BE2C (cell line): ENCODE results near the gene LDLRAD4.

ENCODE experiments used
- DNase-seq: peaks from one replicate; pipeline ENCODE4 v3.0.0-alpha.2; 2020
- H3K27me3 ChIP-seq: fragments of 250-450 bp; sonication (Bioruptor Pico); 2 replicates; pipeline ENCODE4 v1.5.1; 2020; ENCODE audit warnings: mild to moderate bottlenecking
- H3K36me3 ChIP-seq: fragments of 250-450 bp; sonication (Bioruptor Pico); 2 replicates; pipeline ENCODE4 v1.5.1; 2020; ENCODE audit warnings: mild to moderate bottlenecking
- H3K4me1 ChIP-seq: fragments of 250-450 bp; sonication (Bioruptor Pico); 2 replicates; pipeline ENCODE4 v1.5.1; 2020
- H3K4me3 ChIP-seq: 2 replicates; pipeline ENCODE4 v1.5.1; 2011; ENCODE audit warnings: low read depth, low read length
- H3K9me3 ChIP-seq: fragments of 250-450 bp; sonication (Bioruptor Pico); 2 replicates; pipeline ENCODE4 v1.5.1; 2020
- CTCF ChIP-seq: IDR thresholded peaks from 2 replicates; pipeline ENCODE4 v1.5.1; 2012; ENCODE audit warnings: mild to moderate bottlenecking, low read depth, low read length

The LDLRAD4 gene

DNA sequence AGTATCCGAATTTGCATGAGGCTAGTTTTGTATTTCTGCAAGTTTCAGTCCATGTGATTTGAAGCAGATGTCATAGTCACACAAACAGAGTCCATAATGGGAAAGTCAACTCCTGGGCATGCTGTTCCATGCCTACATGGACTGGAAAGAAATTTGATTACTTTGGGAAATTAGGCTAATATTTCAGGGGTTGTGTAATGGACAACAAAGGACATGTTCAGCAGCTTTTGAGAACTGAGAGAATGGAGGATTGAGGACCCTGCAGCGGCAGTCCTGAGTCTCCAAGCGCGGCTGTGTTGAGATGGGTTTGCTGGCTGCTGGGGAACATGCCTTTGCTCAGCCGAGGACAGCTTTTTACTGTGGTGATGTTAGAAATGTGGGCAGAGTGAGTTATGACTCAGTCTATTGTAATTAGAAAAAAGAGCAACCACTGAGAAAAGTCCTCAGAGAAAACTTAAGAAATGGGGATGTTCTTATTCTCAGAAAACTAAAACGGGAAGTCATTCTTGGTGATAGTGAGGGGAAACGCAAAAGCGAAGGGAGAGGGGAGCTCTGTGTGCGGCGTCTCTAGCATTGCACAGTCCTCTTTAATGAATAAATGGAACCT lies 358.6 kb downstream of the LDLRAD4 start:
- DNase-seq = no peak
- H3K4me1 ChIP-seq = no peaks in the 10 kb centered on the region
- no peak for TF ChIP-seq CTCF

GRCh38 chr18:13577781-13578180 lies 359.2 kb downstream of the LDLRAD4 start:
- TF ChIP-seq CTCF = no peak
- DNase-seq = no peak
- H3K4me3 ChIP-seq = no peak overlapping the region
- no peaks in the 10 kb centered on the region for H3K9me3 ChIP-seq
- H3K36me3 ChIP-seq = no peaks in the 10 kb centered on the region
- no peaks in the 10 kb centered on the region for H3K27me3 ChIP-seq
- H3K4me1 ChIP-seq = no peaks in the 10 kb centered on the region

More for the DNA sequence above, 358.6 kb downstream of the LDLRAD4 start:
- Histone ChIP-seq H3K27me3 (no peaks in the 10 kb centered on the region), H3K36me3 (no peaks in the 10 kb centered on the region), H3K9me3 (no peaks in the 10 kb centered on the region), H3K4me3 (no peak overlapping the region)

DNA sequence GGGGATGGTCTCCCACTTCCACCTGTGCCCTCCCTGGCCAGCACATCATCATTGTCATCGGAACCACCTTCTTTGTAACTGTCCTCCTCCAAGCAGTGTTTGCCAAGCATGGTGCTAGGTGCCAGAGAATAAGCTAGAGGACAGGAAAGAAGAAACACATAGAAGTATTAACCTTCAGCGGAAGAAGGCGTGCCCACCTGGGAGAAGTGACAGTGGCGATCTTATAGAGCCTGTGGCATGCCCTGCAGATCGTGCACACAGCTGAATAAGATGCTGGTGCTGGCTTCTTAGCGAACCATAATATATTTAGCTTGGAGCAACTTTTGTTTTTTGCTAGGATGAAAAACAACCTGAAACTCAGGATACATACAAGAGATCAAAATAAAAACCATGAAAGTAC lies 359.8 kb downstream of the LDLRAD4 start:
- Histone ChIP-seq H3K36me3 (no peaks in the 10 kb centered on the region), H3K27me3 (no peaks in the 10 kb centered on the region), H3K4me1 (no peaks in the 10 kb centered on the region), H3K9me3 (no peaks in the 10 kb centered on the region), H3K4me3 (no peak overlapping the region)
- no peak for TF ChIP-seq CTCF
- no peak for DNase-seq

GRCh38 chr18:13579874-13580273 lies 361.3 kb downstream of the LDLRAD4 start:
- no peak overlapping the region for H3K4me3 ChIP-seq
- TF ChIP-seq CTCF = no peak
- peaks cover 8% of the 10 kb centered on the region for H3K4me1 ChIP-seq
- H3K9me3 ChIP-seq = no peaks in the 10 kb centered on the region
- no peaks in the 10 kb centered on the region for H3K36me3 ChIP-seq
- no peaks in the 10 kb centered on the region for H3K27me3 ChIP-seq
- no peak for DNase-seq

- Histone ChIP-seq H3K9me3 (no peaks in the 10 kb centered on the region), H3K4me1 (peaks cover 13% of the 10 kb centered on the region), H3K27me3 (no peaks in the 10 kb centered on the region), H3K4me3 (no peak overlapping the region), H3K36me3 (no peaks in the 10 kb centered on the region)
- no peak for DNase-seq
- no peak for TF ChIP-seq CTCF
These were observed 361.8 kb downstream of the LDLRAD4 start for GRCh38 chr18:13580351-13580750.

GRCh38 chr18:13580991-13581390 lies 362.4 kb downstream of the LDLRAD4 start:
- DNase-seq = no peak
- H3K4me1 ChIP-seq = peaks cover 13% of the 10 kb centered on the region
- TF ChIP-seq CTCF = no peak

More at GRCh38 chr18:13580991-13581390, 362.4 kb downstream of the LDLRAD4 start:
- Histone ChIP-seq H3K36me3 (no peaks in the 10 kb centered on the region), H3K4me3 (no peak overlapping the region), H3K9me3 (no peaks in the 10 kb centered on the region), H3K27me3 (no peaks in the 10 kb centered on the region)
